Measurements from ENCODE around the gene RMC1. TPM values are rescaled to one million over a fixed set of nuclear protein-coding genes. Genes with fewer than 3 reads are reported as not detected.

Gene RMC1
- total and polyA plus RNA-seq, 7 donors = 11.8 to 38.1 (median 19.8) TPM

DNA sequence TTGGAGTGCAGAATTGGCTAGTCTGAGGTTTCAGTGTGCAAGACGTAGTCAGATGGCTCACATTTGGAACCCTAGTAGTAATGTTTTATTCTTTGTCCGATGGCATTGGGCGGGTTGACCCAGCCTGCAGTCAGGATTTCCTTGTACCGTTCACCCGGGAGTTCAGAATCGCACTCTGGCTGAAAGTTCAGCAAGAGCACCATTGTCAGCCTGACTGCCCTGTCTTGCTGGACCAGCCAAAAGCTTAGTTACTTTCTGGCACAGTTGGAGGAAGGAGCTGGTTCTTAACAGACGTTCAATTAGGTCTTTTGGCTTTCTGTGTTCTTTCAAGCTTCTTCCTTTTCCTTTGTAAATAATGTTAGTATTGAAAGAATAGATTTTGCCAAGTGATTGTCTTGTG is 18.6 kb downstream of the RMC1 start:
- TF ChIP-seq POLR2AphosphoS5 (IDR thresholded peaks at IDR 0.05) (no peak), POLR2A (IDR thresholded peaks at IDR 0.05) (no peak), EP300 (IDR thresholded peaks at IDR 0.05) (no peak)
- TF ChIP-seq, protein P1, sequence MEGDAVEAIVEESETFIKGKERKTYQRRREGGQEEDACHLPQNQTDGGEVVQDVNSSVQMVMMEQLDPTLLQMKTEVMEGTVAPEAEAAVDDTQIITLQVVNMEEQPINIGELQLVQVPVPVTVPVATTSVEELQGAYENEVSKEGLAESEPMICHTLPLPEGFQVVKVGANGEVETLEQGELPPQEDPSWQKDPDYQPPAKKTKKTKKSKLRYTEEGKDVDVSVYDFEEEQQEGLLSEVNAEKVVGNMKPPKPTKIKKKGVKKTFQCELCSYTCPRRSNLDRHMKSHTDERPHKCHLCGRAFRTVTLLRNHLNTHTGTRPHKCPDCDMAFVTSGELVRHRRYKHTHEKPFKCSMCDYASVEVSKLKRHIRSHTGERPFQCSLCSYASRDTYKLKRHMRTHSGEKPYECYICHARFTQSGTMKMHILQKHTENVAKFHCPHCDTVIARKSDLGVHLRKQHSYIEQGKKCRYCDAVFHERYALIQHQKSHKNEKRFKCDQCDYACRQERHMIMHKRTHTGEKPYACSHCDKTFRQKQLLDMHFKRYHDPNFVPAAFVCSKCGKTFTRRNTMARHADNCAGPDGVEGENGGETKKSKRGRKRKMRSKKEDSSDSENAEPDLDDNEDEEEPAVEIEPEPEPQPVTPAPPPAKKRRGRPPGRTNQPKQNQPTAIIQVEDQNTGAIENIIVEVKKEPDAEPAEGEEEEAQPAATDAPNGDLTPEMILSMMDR (IDR thresholded peaks at IDR 0.05) = no peak
- H3K9me3 ChIP-seq = no peaks in the 10 kb centered on the region
- intact Hi-C loops (cut with DNase I) = no loop called here
- H3K36me3 ChIP-seq = peaks cover 28 to 100% (median 63%) of the 10 kb centered on the region in 4 donors
- no peaks in the 10 kb centered on the region for H3K4me1 ChIP-seq
- no peak for DNase-seq
- no peaks in the 10 kb centered on the region for H3K27me3 ChIP-seq
- no peak overlapping the region for H3K4me3 ChIP-seq
- WGBS, 2 donors = 91% methylated on average over 7 of the region's 7 CpGs
- peak overlapping the region in 1 of 4 donors; percentile 12 for H3K27ac ChIP-seq

DNA sequence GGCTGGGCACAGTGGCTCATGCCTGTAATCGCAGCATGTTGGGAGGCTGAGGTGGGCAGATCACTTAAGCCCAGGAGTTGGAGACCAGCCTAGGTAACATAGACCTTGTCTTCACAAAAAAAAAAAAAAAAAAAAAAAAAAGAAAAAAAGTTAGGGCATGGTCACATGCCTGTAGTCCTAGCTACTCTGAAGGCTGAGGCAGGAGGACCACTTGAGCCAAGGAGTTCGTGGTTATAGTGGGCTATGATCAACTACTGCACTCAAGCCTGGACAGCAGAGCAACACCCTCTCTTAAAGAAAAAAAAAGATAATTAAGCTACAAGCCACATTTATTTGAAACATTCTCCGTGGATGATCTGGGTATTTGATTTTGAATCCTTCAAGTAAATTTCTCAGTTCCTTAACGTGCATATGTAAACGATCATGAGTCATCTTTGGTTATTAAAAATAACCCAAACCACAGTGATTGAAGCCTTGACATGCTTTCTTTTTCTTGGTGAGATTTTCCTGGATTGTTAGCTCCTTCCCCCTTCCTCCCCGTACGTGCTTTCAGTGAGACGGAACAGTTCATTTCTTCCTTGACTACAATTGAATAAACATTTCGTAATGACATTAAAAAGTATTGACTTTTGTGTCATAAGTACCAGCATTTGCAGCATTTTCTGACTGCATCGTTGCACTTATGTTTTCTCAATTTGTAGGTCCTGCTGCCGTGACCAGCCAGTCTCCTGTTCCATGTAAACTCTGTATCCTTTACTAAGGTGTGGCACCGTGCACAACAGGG is 20.3 kb downstream of the RMC1 start:
- intact Hi-C loops (cut with DNase I) = no loop called here
- Histone ChIP-seq H3K9me3 (no peaks in the 10 kb centered on the region), H3K4me1 (peaks cover 0 to 4% (median 0%) of the 10 kb centered on the region in 4 donors), H3K4me3 (no peak overlapping the region), H3K27ac (no peak overlapping the region), H3K36me3 (peaks cover 20 to 100% (median 57%) of the 10 kb centered on the region in 4 donors), H3K27me3 (no peaks in the 10 kb centered on the region)
- TF ChIP-seq POLR2AphosphoS5 (IDR thresholded peaks at IDR 0.05) (no peak), EP300 (IDR thresholded peaks at IDR 0.05) (no peak), POLR2A (IDR thresholded peaks at IDR 0.05) (no peak)
- TF ChIP-seq, protein P1 (IDR thresholded peaks at IDR 0.05) = no peak
- DNase-seq = no peak
- 80 to 82% methylated on average over 12 of the region's 12 CpGs for WGBS, 2 donors

GRCh38 chr18:23524213-23524707 is 20.9 kb downstream of the RMC1 start:
- WGBS, 2 donors = 93 to 95% methylated on average over 14 of the region's 14 CpGs
- Histone ChIP-seq H3K27me3 (no peaks in the 10 kb centered on the region), H3K27ac (no peak overlapping the region), H3K9me3 (no peaks in the 10 kb centered on the region), H3K36me3 (peaks cover 17 to 100% (median 57%) of the 10 kb centered on the region in 4 donors), H3K4me3 (no peak overlapping the region), H3K4me1 (peaks cover 0 to 7% (median 0%) of the 10 kb centered on the region in 4 donors)
- no peak for DNase-seq
- TF ChIP-seq, protein P1 (IDR thresholded peaks at IDR 0.05) = no peak
- no peak for TF ChIP-seq POLR2AphosphoS5 (IDR thresholded peaks at IDR 0.05)
- TF ChIP-seq POLR2A (IDR thresholded peaks at IDR 0.05) = no peak
- no peak for TF ChIP-seq EP300 (IDR thresholded peaks at IDR 0.05)
- intact Hi-C loops (cut with DNase I) = no loop called here

DNA sequence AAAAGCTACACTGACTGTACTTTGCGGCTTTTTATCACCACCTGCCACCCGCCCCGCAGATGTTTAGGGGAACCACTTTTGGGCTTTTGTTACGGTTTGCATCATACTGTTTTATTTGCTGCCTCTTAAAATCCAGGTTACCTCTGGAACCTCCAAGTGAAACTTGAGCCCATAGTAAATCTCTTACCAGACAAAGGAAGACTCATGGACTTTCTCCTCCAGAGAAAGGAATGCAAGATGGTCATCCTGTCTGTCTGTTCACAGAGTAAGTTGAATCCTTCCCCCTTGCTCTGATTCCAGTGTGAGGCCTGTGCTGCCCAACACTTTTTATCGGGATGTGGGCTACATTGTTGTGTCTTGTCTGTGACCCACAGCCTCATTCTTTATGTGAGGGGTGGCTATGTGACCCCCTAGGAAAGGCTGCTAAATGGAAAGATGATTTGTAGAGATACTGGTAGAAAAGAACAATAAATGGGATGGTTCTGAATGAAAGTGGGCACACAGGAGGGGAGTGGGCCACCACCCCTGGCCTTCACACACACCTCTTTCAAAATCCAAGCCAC is 23.3 kb downstream of the RMC1 start:
- WGBS, 2 donors = 92 to 95% methylated on average over 5 of the region's 5 CpGs
- no peak overlapping the region for H3K4me3 ChIP-seq
- no peaks in the 10 kb centered on the region for H3K27me3 ChIP-seq
- H3K27ac ChIP-seq = no peak overlapping the region
- TF ChIP-seq EP300 (IDR thresholded peaks at IDR 0.05) (no peak), POLR2A (IDR thresholded peaks at IDR 0.05) (no peak), POLR2AphosphoS5 (IDR thresholded peaks at IDR 0.05) (no peak)
- TF ChIP-seq, protein P1 (IDR thresholded peaks at IDR 0.05) = no peak
- H3K36me3 ChIP-seq = peaks cover 12 to 100% (median 56%) of the 10 kb centered on the region in 4 donors
- no peak for DNase-seq
- H3K9me3 ChIP-seq = no peaks in the 10 kb centered on the region
- peaks cover 0 to 7% (median 0%) of the 10 kb centered on the region in 4 donors for H3K4me1 ChIP-seq
- intact Hi-C loops (cut with DNase I) = no loop called here

Measured in sigmoid colon (tissue), 7 donors.